Right ventricle myocardium superior (tissue), 1 donor: Measurements from ENCODE around the gene TSACC. TPM values are rescaled to one million over a fixed set of nuclear protein-coding genes. Genes with fewer than 3 reads are reported as not detected.

Experiments used
- ATAC-seq: fragments of 200-7000 bp; cut with Tn5 transposase; one replicate; pipeline ENCODE4 v1.9.1; 2020; ENCODE audit warnings: mild to moderate bottlenecking; ENCODE audit not compliant: poor library complexity
- DNase-seq: peaks from one replicate; pipeline ENCODE4 v3.0.0-alpha.2; 2020
- intact Hi-C: fragments of 100-400 bp; cut with DNase I; formaldehyde crosslinking; loops from one replicate; pipeline ENCODE4 v1.11.2; 2022
- total RNA-seq: library from RNA; stranded (reverse); fragmentation: NEBNext Ultra II Directional; extraction: Animal tissue kit (Norgen Biotek cat#: 25700); gene quantifications from one replicate; pipeline ENCODE4 v1.2.1, GENCODE V29; 2021
- donor health status: DM: no; HTN: yes; CAD: no; lungs with severe emphysema.

The TSACC gene
- total RNA-seq, 1 donor from 2014 or later: not detected

DNA sequence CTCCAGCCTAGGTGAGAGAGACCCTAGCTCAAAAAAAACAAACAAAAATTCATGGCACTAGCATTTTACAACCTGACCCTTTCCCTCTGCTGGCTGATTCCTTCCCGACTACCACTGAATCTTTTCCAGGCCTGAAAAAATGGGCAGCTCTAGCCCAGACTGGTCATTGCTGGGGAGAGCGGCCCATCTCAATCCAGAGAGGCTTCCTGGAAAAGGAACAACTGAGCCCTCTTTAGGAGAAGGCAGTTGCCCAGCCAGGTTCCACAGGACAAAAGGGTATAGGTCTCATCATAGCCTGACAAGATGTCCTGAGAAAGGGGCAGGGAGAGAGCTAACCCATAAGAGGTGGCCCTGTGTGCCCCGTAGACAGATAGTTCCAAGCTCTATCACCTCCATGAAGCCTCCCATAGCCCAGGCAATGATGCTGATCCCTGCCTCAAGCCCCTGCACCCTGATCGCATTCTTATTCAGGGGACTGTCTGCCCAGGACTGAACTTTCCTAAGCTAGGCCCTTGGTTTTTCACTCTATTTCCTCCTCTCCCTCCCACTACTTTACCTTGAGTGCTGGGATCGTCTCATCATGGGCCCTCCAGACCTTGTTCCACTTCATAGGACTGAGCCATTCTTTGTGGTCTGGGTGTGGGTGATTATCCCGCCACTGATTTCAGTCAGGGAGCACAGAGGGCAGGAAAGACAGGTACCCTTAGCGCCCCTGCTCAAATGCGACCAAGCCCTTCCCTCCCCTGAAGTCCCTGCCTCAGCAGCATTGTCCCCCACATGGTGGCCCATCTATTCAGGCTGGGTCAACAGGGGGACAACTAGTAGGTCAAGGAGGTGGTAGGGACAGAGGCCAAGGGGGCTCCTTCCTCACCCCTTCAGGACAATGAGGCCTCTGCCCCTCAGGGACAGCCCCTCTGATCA, 48.9 kb downstream of the TSACC start:
- ATAC-seq (no peak), DNase-seq (no peak)
- intact Hi-C loops: loop anchor here (5.0 kb wide), 2 partner anchors 220 to 265 kb away; no protein-coding TSS in a partner anchor

- ATAC-seq: no peak
- intact Hi-C loops: loop anchor here (5.0 kb wide), 2 partner anchors 219 to 264 kb away; no protein-coding TSS in a partner anchor
- no peak for DNase-seq
These were observed 49.5 kb downstream of the TSACC start for GRCh38 chr1:156387870-156388173.

GRCh38 chr1:156388174-156389137, 50.1 kb downstream of the TSACC start:
- intact Hi-C loops: loop anchor here (5.0 kb wide), 2 partner anchors 219 to 264 kb away; no protein-coding TSS in a partner anchor
- ATAC-seq (no peak), DNase-seq (no peak)

GRCh38 chr1:156389311-156389710, 51.0 kb downstream of the TSACC start:
- ATAC-seq (no peak), DNase-seq (no peak)
- intact Hi-C loops: loop anchor here (5.0 kb wide), 2 partner anchors 218 to 263 kb away; no protein-coding TSS in a partner anchor

DNA sequence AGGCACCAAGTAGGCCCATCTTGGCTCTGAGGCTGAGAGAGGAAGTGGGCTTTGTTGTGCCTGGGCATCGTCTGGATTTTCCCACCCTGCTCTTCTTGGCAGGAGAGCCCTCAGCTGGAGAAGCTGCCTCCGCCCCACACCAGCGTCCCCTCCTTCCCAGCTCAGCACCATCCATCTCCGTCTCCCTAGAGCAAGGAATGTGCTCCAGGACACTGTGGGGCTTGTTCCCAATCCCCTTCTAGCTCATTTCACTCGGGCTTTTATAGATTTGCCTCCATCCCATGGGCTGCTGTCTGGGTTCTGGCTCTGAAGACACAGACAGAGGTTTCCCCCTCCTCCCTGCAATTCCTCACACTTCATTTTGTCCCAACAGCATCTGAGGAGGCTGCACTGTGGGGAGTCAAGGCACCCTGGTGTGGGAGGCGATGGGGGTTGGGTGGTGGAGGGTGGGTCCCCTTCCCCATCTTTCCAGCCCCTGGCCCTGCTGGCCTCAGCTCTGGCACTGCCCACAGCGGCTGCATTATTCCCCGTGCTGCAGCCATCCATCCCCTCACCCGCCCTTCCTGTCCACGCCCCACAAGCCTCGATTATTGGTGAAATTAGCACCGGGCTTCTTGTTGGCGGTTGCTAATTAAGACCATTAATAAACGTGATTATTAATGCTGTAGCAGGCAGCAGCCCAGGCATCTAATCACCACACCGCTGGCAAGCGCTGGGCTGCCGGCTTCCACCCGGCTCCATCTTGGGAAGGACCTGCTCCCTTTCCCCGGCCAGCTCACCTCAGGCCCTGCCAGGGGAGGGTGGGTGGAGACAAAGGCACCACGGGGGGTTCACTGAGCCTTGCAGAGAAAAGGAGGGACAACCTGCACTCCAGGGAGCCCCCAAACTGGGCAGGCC, 52.4 kb downstream of the TSACC start:
- DNase-seq (no peak), ATAC-seq (no peak)
- intact Hi-C loops: no loop called here

DNA sequence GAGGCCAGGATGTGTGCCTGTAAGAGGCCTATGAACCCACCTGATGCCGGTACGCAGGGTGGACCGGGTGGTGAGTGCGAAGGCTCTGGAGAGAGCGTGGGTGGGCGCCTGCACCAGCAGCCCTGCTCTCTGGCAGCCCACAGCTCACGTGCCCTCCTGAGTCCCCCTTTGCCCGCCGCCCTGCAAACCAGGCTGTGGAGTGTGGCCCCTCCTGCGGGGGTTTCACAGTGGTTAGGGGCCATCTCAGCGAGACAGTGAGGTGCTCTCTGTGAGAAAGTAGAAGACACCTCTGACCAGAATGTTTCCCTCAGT, 53.0 kb downstream of the TSACC start:
- no peak for DNase-seq
- intact Hi-C loops: no loop called here
- ATAC-seq: no peak

DNA sequence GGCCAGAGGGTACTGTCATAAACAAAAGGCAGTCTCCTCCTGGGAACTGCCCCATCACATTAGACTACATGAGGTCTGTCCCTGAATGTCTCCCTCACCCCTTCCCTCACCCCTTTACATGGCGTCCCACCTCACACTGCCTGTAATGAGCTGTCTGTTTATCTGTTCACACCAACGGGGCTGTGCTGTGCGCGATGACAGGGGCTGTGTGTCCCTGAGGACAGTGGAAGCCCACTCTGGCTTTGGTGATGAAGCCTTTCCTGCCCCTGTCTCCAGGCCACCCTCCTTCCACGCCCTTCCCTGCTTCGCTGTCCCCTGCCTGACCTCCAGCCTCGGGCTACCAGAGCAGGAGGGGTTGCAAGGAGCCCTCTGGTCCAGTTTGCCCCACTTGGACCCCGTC, 53.4 kb downstream of the TSACC start:
- DNase-seq: no peak
- ATAC-seq: no peak
- intact Hi-C loops: no loop called here

GRCh38 chr1:156392452-156392853, 54.1 kb downstream of the TSACC start:
- intact Hi-C loops: no loop called here
- no peak for ATAC-seq

DNA sequence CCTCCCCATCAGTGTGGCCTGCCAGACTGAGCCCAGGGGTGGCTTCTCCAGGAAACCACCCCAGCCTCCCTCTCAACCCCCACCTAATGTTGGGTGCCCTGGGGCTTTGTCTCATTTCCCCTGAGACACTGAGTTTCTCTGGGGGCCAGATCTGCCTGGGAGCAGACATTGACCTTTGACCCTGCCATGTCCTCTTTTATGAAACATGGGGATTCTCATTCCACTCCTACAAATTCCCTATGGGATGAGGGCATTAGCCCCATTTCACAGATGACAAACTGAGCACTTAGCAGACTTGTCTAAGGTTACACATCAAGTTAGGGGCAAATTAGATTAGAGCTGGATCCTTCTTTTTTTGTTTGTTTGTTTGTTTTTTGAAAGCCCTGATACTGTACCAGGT, 54.8 kb downstream of the TSACC start:
- intact Hi-C loops: no loop called here
- ATAC-seq: no peak

More at GRCh38 chr1:156392452-156392853, 54.1 kb downstream of the TSACC start:
- DNase-seq: no peak

GRCh38 chr1:156394082-156394481, 55.8 kb downstream of the TSACC start:
- no peak for DNase-seq
- ATAC-seq: no peak
- intact Hi-C loops: no loop called here

More for the DNA sequence above, 54.8 kb downstream of the TSACC start:
- DNase-seq: no peak

DNA sequence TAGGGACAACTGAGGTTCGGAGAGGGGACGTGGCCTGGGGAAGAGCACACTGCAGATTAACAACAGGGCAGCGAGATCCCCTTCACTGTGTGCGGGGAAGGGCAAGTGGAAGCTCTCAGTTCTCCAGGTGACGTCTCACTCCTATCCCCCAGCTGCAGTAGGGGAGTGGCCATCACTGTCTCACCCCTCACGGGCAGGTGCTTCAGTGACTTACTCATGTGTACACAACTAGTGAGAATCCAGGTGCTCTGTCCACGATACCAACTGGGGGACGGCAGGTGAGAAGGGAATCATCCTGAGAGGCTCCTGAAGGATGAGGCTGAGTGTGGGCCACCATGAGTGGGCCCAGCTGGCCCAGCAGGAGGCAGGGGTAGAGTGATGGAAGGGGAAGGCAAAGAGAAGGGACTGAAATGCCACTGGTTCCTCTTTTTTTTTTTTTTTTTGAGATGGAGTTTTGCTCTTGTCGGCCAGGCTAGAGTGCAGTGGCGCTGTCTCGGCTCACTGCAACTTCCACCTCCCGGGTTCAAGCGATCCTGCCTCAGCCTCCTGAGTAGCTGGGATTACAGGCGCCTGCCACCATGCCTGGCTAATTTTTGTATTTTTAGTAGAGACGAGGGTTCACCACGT, 56.6 kb downstream of the TSACC start:
- intact Hi-C loops: no loop called here
- no peak for DNase-seq
- ATAC-seq: no peak

Other genes starting within 250 kb of the TSACC start
- 270 TPM for gene LMNA, start 223.8 kb upstream of the TSACC start, total RNA-seq
- gene SEMA4A, start 184.9 kb upstream of the TSACC start, total RNA-seq: 1.4 TPM
- 15.8 TPM for gene SLC25A44, start 144.4 kb upstream of the TSACC start, total RNA-seq
- gene PMF1, start 125.5 kb upstream of the TSACC start, total RNA-seq: 64.8 TPM
- 0.83 TPM for gene BGLAP, start 96.3 kb upstream of the TSACC start, total RNA-seq
- gene PAQR6, start 90.5 kb upstream of the TSACC start, total RNA-seq: 0.51 TPM
- gene SMG5, start 55.7 kb upstream of the TSACC start, total RNA-seq: 82.4 TPM
- 1.3 TPM for gene TMEM79, start 54.2 kb upstream of the TSACC start, total RNA-seq
- 14.1 TPM for gene GLMP, start 42.8 kb upstream of the TSACC start, total RNA-seq
- gene VHLL, start 39.2 kb upstream of the TSACC start, total RNA-seq: not detected
- 128 TPM for gene CCT3, start 234 bp upstream of the TSACC start, total RNA-seq
- gene RHBG, start 30.7 kb downstream of the TSACC start, total RNA-seq: not detected
- gene MEF2D, start 162.2 kb downstream of the TSACC start, total RNA-seq: 96.6 TPM
- 0.56 TPM for gene IQGAP3, start 234.0 kb downstream of the TSACC start, total RNA-seq
- gene TTC24, start 241.2 kb downstream of the TSACC start, total RNA-seq: not detected